GM12878 (cell line): ENCODE measurements around the gene MYOCOS. TPM values are rescaled to one million over a fixed set of nuclear protein-coding genes. Genes with fewer than 3 reads are reported as not detected.

Experiments
- ATAC-seq: fragments of 200-7000 bp; cut with Tn5 transposase; 3 replicates; pipeline ENCODE4 v1.9.1; 2020; ENCODE audit warnings: mild to moderate bottlenecking, moderate library complexity
- BruUV-seq: library from RNA; stranded (reverse); fragments of 400-500 nt; replicated peaks from 2 replicates; lab custom pipeline; 2021; lab: Mats Ljungman, UMichigan
- CTCF ChIA-PET: fragments of 300-600 bp; sonication (Branson Sonifier 250); formaldehyde crosslinking; extraction: SDS; loops from one replicate; lab custom pipeline; 2021; ENCODE audit warnings: inconsistent platforms; lab: Yijun Ruan, JAX
- POLR2A ChIA-PET: fragments of 350-600 bp; formaldehyde crosslinking; extraction: SDS; loops from one replicate; lab custom pipeline; 2021; ENCODE audit warnings: inconsistent platforms; lab: Charles Lee
- RAD21 ChIA-PET: fragments of 300-600 bp; sonication (Branson Sonifier 250); formaldehyde crosslinking; loops from one replicate; lab custom pipeline; 2023; ENCODE audit warnings: antibody characterized with exemption; ENCODE audit not compliant: unreplicated experiment; lab: Charles Lee
- SMC1A ChIA-PET: fragments of 300-600 bp; sonication (Branson Sonifier 250); formaldehyde crosslinking; loops from one replicate; lab custom pipeline; 2023; ENCODE audit not compliant: unreplicated experiment, uncharacterized antibody; lab: Charles Lee
- DNase-seq: peaks from one replicate; pipeline ENCODE4 v3.0.0-alpha.2; 2011; ENCODE audit warnings: low read depth, low spot score
- FAIRE-seq: peaks from 3 replicates; lab custom pipeline; 2011; peaks lifted over from hg19 to GRCh38; lab: Jason Lieb, UNC
- H2AFZ ChIP-seq: 2 replicates; pipeline ENCODE4 v1.6.0; 2011; ENCODE audit warnings: low read depth, low read length, control low read depth; ENCODE audit not compliant: control insufficient read depth
- H3K27ac ChIP-seq: 2 replicates; pipeline ENCODE4 v1.5.1; 2011; ENCODE audit warnings: control low read depth; ENCODE audit not compliant: control insufficient read depth, insufficient read depth
- H3K27me3 ChIP-seq, 2 experiments: replicated peaks in 1 of 2; 2 replicates each; pipeline versions ENCODE4 v1.6.0 to v1.6.1; 2011; ENCODE audit warnings: low read length in 1 of 2; ENCODE audit not compliant: control insufficient read depth in 2 of 2, insufficient read depth in 2 of 2
- H3K36me3 ChIP-seq, 2 experiments: 2 replicates each; pipeline ENCODE4 v1.5.1; 2011; ENCODE audit warnings: low read length in 1 of 2; ENCODE audit not compliant: control insufficient read depth in 2 of 2, insufficient read depth in 2 of 2
- H3K4me1 ChIP-seq: 2 replicates; pipeline ENCODE4 v1.6.1; 2011; ENCODE audit warnings: mild to moderate bottlenecking, low read length, moderate library complexity, mixed read lengths; ENCODE audit not compliant: control insufficient read depth, insufficient read depth
- H3K4me2 ChIP-seq: 2 replicates; pipeline ENCODE4 v1.6.0; 2011; ENCODE audit warnings: control low read depth; ENCODE audit not compliant: control insufficient read depth, insufficient read depth
- H3K4me3 ChIP-seq: fragments of 200-600 bp; sonication (generic); 2 replicates; pipeline ENCODE4 v1.5.1; 2016
- H3K79me2 ChIP-seq: 2 replicates; pipeline ENCODE4 v1.6.0; 2011; ENCODE audit warnings: low read length; ENCODE audit not compliant: control insufficient read depth, insufficient read depth
- H3K9ac ChIP-seq: 2 replicates; pipeline ENCODE4 v1.8.0; 2011; ENCODE audit warnings: low read length, control low read depth, mixed read lengths; ENCODE audit not compliant: control insufficient read depth, insufficient read depth
- H3K9me3 ChIP-seq: replicated peaks from 3 replicates; pipeline ENCODE4 v1.5.1; 2011; ENCODE audit warnings: mild to moderate bottlenecking, low read length; ENCODE audit not compliant: control insufficient read depth, insufficient read depth
- H4K20me1 ChIP-seq: 2 replicates; pipeline ENCODE4 v1.6.0; 2011; ENCODE audit not compliant: control insufficient read depth, insufficient read depth
- CBFB ChIP-seq: IDR thresholded peaks from 2 replicates; pipeline ENCODE4 v1.6.1; 2016; ENCODE audit warnings: antibody characterized with exemption, low read depth
- EED ChIP-seq: sonication (generic); IDR thresholded peaks from 2 replicates; pipeline ENCODE4 v1.6.1; 2016; ENCODE audit warnings: antibody characterized with exemption, low read depth
- EGR1 ChIP-seq, 2 experiments: IDR thresholded peaks; 1 replicate in 1 of 2; 2 replicates in 1 of 2; pipeline ENCODE4 v1.6.1; 2011 to 2012; ENCODE audit warnings: low read depth in 2 of 2, low read length in 2 of 2, borderline replicate concordance in 1 of 2, mild to moderate bottlenecking in 1 of 2, moderate library complexity in 1 of 2
- JUND ChIP-seq: IDR thresholded peaks from 2 replicates; pipeline ENCODE4 v1.6.1; 2012; ENCODE audit warnings: low read depth, mild to moderate bottlenecking, low read length, improper control_type of control experiment, moderate library complexity
- NR2C2 ChIP-seq: IDR thresholded peaks from 2 replicates; pipeline ENCODE4 v1.6.1; 2011; ENCODE audit warnings: borderline replicate concordance, low read depth; ENCODE audit not compliant: control insufficient read depth, insufficient read length
- NRF1 ChIP-seq: conservative IDR thresholded peaks from 2 replicates; pipeline ENCODE4 v1.6.1; 2011; ENCODE audit warnings: mild to moderate bottlenecking, low read depth, low read length, improper control_type of control experiment
- RAD51 ChIP-seq: fragments of 450-650 bp; IDR thresholded peaks from 2 replicates; pipeline ENCODE4 v1.6.1; 2016; ENCODE audit warnings: moderate library complexity, mild to moderate bottlenecking, inconsistent platforms
- ZBTB40 ChIP-seq: fragments of 450-650 bp; IDR thresholded peaks from 2 replicates; pipeline ENCODE4 v1.6.1; 2016; ENCODE audit warnings: mild to moderate bottlenecking, moderate library complexity, borderline replicate concordance
- ZNF384 ChIP-seq: IDR thresholded peaks from 2 replicates; pipeline ENCODE4 v1.6.1; 2012; ENCODE audit warnings: low read depth, mild to moderate bottlenecking, low read length, improper control_type of control experiment, borderline replicate concordance
- WGBS: methylation state at CpG from one replicate; pipeline ENCODE4 v1.1.6; 2016; ENCODE audit warnings: low lambda C conversion rate; ENCODE audit not compliant: insufficient replicate concordance, insufficient coverage; ENCODE audit errors: missing lambda C conversion rate; 5-methylcytosine and 5-hydroxymethylcytosine counted together
- in situ Hi-C: fragments of 300-500 bp; cut with MboI; formaldehyde crosslinking; loops from 9 replicates; pipeline ENCODE4 v1.14.3; 2018; ENCODE audit warnings: mixed read lengths
- intact Hi-C: fragments of 100-400 bp; cut with micrococcal nuclease; formaldehyde crosslinking; loops from one replicate; pipeline ENCODE4 v1.14.2; 2022; ENCODE audit not compliant: unreplicated experiment
- polyA plus RNA-seq, 11 experiments: library from polyadenylated mRNA; depleted of rRNA in 4 of 11; unstranded in 6 of 11; stranded (reverse) in 5 of 11; fragments of >200 nt; fragmentation: Nextera tagmentation in 4 of 11; fragmentation: Illumina TruSeq in 1 of 11; extraction: Ambion mirVana in 4 of 11; extraction: Trizol in 1 of 11; gene quantifications; 1 replicate in 1 of 11; 2 replicates in 10 of 11; pipeline versions ENCODE4 v1.2.1 to v1.2.3, GENCODE V29; 2011 to 2016; ENCODE audit warnings: inconsistent platforms in 2 of 11, missing spikeins in 2 of 11, low read depth in 1 of 11
- total RNA-seq, 4 experiments: library from RNA; depleted of rRNA in 3 of 4; stranded (reverse); fragments of >200 nt in 3 of 4; fragmentation: Illumina TruSeq in 1 of 4; extraction: Trizol in 1 of 4; gene quantifications; 2 replicates each; pipeline versions ENCODE4 v1.2.1 to v1.2.3, GENCODE V29; 2013 to 2021
- TF ChIP-seq, protein P1 (sequence below): fragments of 450-650 bp; IDR thresholded peaks from 2 replicates; pipeline ENCODE4 v1.6.1; 2017; ENCODE audit warnings: mild to moderate bottlenecking
- TF ChIP-seq, protein P2 (sequence below): fragments of 450-650 bp; IDR thresholded peaks from 2 replicates; pipeline ENCODE4 v1.6.1; 2017; ENCODE audit warnings: low read depth, mild to moderate bottlenecking, moderate library complexity

The MYOCOS gene
- total and polyA plus RNA-seq, 10 of the 15 experiments (the other 5 are each of a cell fraction or from before 2014, with no cell fraction given) = 0.12 to 0.24 (median 0.16) TPM; not detected in 4

GRCh38 chr1:171613282-171613681 is 8.8 kb upstream of the MYOCOS start:
- H2AFZ ChIP-seq = no peak overlapping the region
- BruUV-seq = no TSS peak
- ATAC-seq (no peak), DNase-seq (no peak)
- TF ChIP-seq NR2C2 (no peak), ZBTB40 (no peak), EGR1 (IDR thresholded peaks at IDR 0.05; ENCODE audit: borderline replicate concordance in 1 of 2, low read depth in 2 of 2, low read length in 2 of 2) (no peak), EED (no peak), JUND (no peak), NRF1 (no peak), RAD51 (no peak), ZNF384 (no peak), CBFB (no peak)
- TF ChIP-seq, protein P1, sequence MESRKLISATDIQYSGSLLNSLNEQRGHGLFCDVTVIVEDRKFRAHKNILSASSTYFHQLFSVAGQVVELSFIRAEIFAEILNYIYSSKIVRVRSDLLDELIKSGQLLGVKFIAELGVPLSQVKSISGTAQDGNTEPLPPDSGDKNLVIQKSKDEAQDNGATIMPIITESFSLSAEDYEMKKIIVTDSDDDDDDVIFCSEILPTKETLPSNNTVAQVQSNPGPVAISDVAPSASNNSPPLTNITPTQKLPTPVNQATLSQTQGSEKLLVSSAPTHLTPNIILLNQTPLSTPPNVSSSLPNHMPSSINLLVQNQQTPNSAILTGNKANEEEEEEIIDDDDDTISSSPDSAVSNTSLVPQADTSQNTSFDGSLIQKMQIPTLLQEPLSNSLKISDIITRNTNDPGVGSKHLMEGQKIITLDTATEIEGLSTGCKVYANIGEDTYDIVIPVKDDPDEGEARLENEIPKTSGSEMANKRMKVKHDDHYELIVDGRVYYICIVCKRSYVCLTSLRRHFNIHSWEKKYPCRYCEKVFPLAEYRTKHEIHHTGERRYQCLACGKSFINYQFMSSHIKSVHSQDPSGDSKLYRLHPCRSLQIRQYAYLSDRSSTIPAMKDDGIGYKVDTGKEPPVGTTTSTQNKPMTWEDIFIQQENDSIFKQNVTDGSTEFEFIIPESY = no peak
- TF ChIP-seq, protein P2, sequence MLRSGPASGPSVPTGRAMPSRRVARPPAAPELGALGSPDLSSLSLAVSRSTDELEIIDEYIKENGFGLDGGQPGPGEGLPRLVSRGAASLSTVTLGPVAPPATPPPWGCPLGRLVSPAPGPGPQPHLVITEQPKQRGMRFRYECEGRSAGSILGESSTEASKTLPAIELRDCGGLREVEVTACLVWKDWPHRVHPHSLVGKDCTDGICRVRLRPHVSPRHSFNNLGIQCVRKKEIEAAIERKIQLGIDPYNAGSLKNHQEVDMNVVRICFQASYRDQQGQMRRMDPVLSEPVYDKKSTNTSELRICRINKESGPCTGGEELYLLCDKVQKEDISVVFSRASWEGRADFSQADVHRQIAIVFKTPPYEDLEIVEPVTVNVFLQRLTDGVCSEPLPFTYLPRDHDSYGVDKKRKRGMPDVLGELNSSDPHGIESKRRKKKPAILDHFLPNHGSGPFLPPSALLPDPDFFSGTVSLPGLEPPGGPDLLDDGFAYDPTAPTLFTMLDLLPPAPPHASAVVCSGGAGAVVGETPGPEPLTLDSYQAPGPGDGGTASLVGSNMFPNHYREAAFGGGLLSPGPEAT = no peak
- TF ChIP-seq, all 136 proteins: peak for 0
- intact Hi-C loops = loop anchor here (5.0 kb wide), 1 partner anchor 169 kb away; the partner anchor contains the start of gene METTL13
- Histone ChIP-seq H3K9ac (no peak overlapping the region), H3K4me2 (no peak overlapping the region), H3K79me2 (no peaks in the 10 kb centered on the region), H3K27ac (no peak overlapping the region), H3K36me3 (no peaks in the 10 kb centered on the region), H3K4me1 (no peaks in the 10 kb centered on the region), H3K4me3 (no peak overlapping the region), H3K27me3 (no peaks in the 10 kb centered on the region), H4K20me1 (no peaks in the 10 kb centered on the region), H3K9me3 (no peaks in the 10 kb centered on the region; the same call in 2 of the 3 replicates)
- SMC1A ChIA-PET = interaction anchor here (10.2 kb wide), 1 partner anchor 9 kb away, joined by 78 read pairs; no protein-coding TSS in a partner anchor
- POLR2A ChIA-PET = interaction anchor here (0.5 to 1.0 kb wide), 4 partner anchors 8 to 27 kb away, joined by 3 to 4 read pairs (median 3); no protein-coding TSS in a partner anchor
- CTCF ChIA-PET = interaction anchor here (0.9 to 4.9 kb wide), 3 partner anchors 10 to 31 kb away, joined by 3 to 22 read pairs (median 16); no protein-coding TSS in a partner anchor
- in situ Hi-C loops = no loop called here
- 100% methylated on average over 1 of the region's 1 CpG for WGBS
- RAD21 ChIA-PET = no interaction called here
- no peak for FAIRE-seq
